ENCODE data around the gene MSX2. TPM values are rescaled to one million over a fixed set of nuclear protein-coding genes. Genes with fewer than 3 reads are reported as not detected.

Gene MSX2
- total and polyA plus RNA-seq, 2 of the 8 experiments (the other 6 are each of a cell fraction or from before 2014, with no cell fraction given): 0.24 to 0.47 TPM

DNA sequence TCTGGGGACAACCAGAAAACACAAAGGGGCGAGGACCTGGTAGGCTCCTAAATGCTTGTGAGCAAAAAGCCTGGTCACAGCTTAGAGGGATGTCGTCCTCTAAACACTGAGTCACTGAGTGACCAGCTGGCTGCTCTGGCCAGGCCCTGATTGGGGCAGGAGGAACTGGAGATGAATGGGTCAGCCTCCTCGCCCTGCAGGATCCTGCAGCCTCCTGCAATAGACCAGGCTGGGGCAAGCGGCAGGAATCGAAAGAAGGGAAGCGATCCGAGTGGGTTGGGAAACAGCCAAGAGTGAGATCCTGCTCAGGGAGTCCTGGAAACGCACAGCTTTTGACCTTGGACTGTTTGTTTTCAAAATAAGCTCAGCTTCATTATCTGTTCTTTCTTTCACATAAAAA, 34.1 kb upstream of the MSX2 start:
- CTCF ChIA-PET (ENCODE audit: partially characterized antibody): no interaction called here
- Histone ChIP-seq H2BK12ac (ENCODE audit: low read depth, low read length) (peak overlapping the region; percentile 80; the same call in 1 of the 2 replicates), H3K4ac (replicated peaks; ENCODE audit: insufficient read length, low read depth, low read length) (no peak overlapping the region), H3K23ac (ENCODE audit: insufficient read length) (no peak overlapping the region), H2BK20ac (ENCODE audit: low read length) (peak overlapping the region; percentile 80; the same call in 1 of the 2 replicates), H3K4me3 (ENCODE audit: extremely low read depth in 1 of 4, insufficient read depth in 2 of 4, low read depth in 3 of 4, low read length in 4 of 4) (no peak overlapping the region), H4K20me1 (replicated peaks in 1 of 2; ENCODE audit: control insufficient read depth in 1 of 2, insufficient read depth in 2 of 2, low read length in 2 of 2) (no peaks in the 10 kb centered on the region), H3K27me3 (replicated peaks in 1 of 4; ENCODE audit: control insufficient read depth in 3 of 4, extremely low read depth in 1 of 4, insufficient read depth in 3 of 4, low read length in 3 of 4) (peaks cover 6 to 48% (median 39%) of the 10 kb centered on the region in 4 experiments), H3K18ac (ENCODE audit: extremely low read depth, low read length) (peak overlapping the region; percentile 32), H2AFZ (ENCODE audit: low read length) (no peak overlapping the region), H4K91ac (replicated peaks; ENCODE audit: insufficient read length, low read length) (no peak overlapping the region), H3K4me2 (ENCODE audit: insufficient read depth in 1 of 2, low read depth in 2 of 2, low read length in 2 of 2) (peak overlapping the region in 1 of 2 experiments; percentile 15; a peak in 1 of 4 replicates), H4K8ac (ENCODE audit: extremely low read depth, insufficient read depth, low read length) (no peak overlapping the region), H3K23me2 (ENCODE audit: low read depth, low read length) (peaks cover 5% of the 10 kb centered on the region; the same call in 1 of the 2 replicates), H2BK5ac (ENCODE audit: low read depth, low read length) (no peak overlapping the region), H2AK5ac (ENCODE audit: low read depth, low read length) (no peak overlapping the region), H3K79me1 (ENCODE audit: low read depth, low read length) (no peaks in the 10 kb centered on the region), H3K56ac (replicated peaks; ENCODE audit: insufficient read length, low read depth, low read length) (no peak overlapping the region), H3K27ac (ENCODE audit: low read depth, low read length) (no peak overlapping the region), H3K79me2 (ENCODE audit: control insufficient read depth in 1 of 2, insufficient read depth in 2 of 2, low read length in 2 of 2) (no peaks in the 10 kb centered on the region), H3K4me1 (replicated peaks in 1 of 4; ENCODE audit: control insufficient read depth in 3 of 4, insufficient read depth in 4 of 4, low read length in 3 of 4) (peaks cover 9 to 20% (median 16%) of the 10 kb centered on the region in 4 experiments), H3K36me3 (ENCODE audit: control insufficient read depth in 2 of 4, insufficient read depth in 4 of 4, low read length in 3 of 4) (no peaks in the 10 kb centered on the region), H3K9me3 (ENCODE audit: insufficient read depth in 2 of 2, low read depth in 1 of 2, low read length in 1 of 2) (no peaks in the 10 kb centered on the region), H3K9ac (replicated peaks in 1 of 4; ENCODE audit: extremely low read depth in 1 of 4, low read depth in 3 of 4, low read length in 3 of 4) (no peak overlapping the region), H2BK120ac (replicated peaks; ENCODE audit: low read depth, low read length) (no peak overlapping the region), H4K5ac (ENCODE audit: insufficient read length, low read depth, low read length) (no peak overlapping the region), H2BK15ac (ENCODE audit: low read length) (0 out of 2 replicates have a peak overlapping the region, but pooled peaks have one; percentile 72), H3K14ac (ENCODE audit: insufficient read length) (no peak overlapping the region)
- FAIRE-seq (no peak), DNase-seq (ENCODE audit: low read depth in 1 of 2, low spot score in 2 of 2) (no peak)
- WGBS, 2 experiments (ENCODE audit: extremely low coverage in 1 of 2, insufficient coverage in 1 of 2, insufficient read length in 1 of 2, insufficient replicate concordance in 2 of 2, low coverage in 1 of 2, low lambda C conversion rate in 2 of 2, missing lambda C conversion rate in 1 of 2): 75% methylated on average over 8 of the region's 8 CpGs; no CpG with 5 or more reads in 1 of the 2 experiments
- TF ChIP-seq BACH1 (IDR thresholded peaks at IDR 0.05; ENCODE audit: low read length): peak; percentile 24; the same call in 1 of the 2 replicates
- 0 out of 2 replicates have a peak, but pooled peaks have one; percentile 11 for TF ChIP-seq KDM1A (IDR thresholded peaks at IDR 0.05; ENCODE audit: borderline replicate concordance, low read length)
- no peak for TF ChIP-seq JUN (IDR thresholded peaks at IDR 0.05; ENCODE audit: low read depth, low read length)
- POLR2A ChIA-PET (ENCODE audit: partially characterized antibody): no interaction called here
